Neural cell (in vitro differentiated cells): ENCODE data around the gene NUP210. TPM values are rescaled to one million over a fixed set of nuclear protein-coding genes. Genes with fewer than 3 reads are reported as not detected.
A peak's percentile ranks its signal among the peaks of the same experiment; 100 is the strongest.

Source experiments
- H2AFZ ChIP-seq: fragments of 200-600, 300-800 bp; sonication (generic), shearing (Covaris generic); 2 replicates; pipeline ENCODE4 v1.6.0; 2014; ENCODE audit warnings: low read depth, mild to moderate bottlenecking, antibody characterized with exemption, low read length, moderate library complexity
- H3F3A ChIP-seq: fragments of 200-600 bp; shearing (Covaris generic); 2 replicates; pipeline ENCODE4 v1.6.1; 2016; ENCODE audit warnings: mild to moderate bottlenecking, moderate library complexity, mixed read lengths, antibody characterized with exemption, low read length; ENCODE audit not compliant: insufficient read depth, poor library complexity, severe bottlenecking
- H3K27ac ChIP-seq: fragments of 200-600, 300-800 bp; sonication (generic), shearing (Covaris generic); 2 replicates; pipeline ENCODE4 v1.5.1; 2014; ENCODE audit warnings: mild to moderate bottlenecking, low read length, moderate library complexity
- H3K27me3 ChIP-seq: fragments of 300-800, 200-600 bp; sonication (generic), shearing (Covaris generic); 2 replicates; pipeline ENCODE4 v1.6.0; 2014; ENCODE audit warnings: mild to moderate bottlenecking, low read depth, low read length, moderate library complexity; ENCODE audit not compliant: insufficient read depth
- H3K36me3 ChIP-seq: fragments of 300-800, 200-600 bp; sonication (generic), shearing (Covaris generic); 2 replicates; pipeline ENCODE4 v1.5.1; 2014; ENCODE audit warnings: mild to moderate bottlenecking, antibody characterized with exemption, low read length, moderate library complexity; ENCODE audit not compliant: insufficient read depth
- H3K4me2 ChIP-seq: fragments of 300-800, 200-600 bp; sonication (generic), shearing (Covaris generic); 2 replicates; pipeline ENCODE4 v1.6.0; 2014; ENCODE audit warnings: mild to moderate bottlenecking, low read length
- H3K4me3 ChIP-seq: fragments of 300-800, 200-600 bp; sonication (generic), shearing (Covaris generic); 2 replicates; pipeline ENCODE4 v1.5.1; 2014; ENCODE audit warnings: mild to moderate bottlenecking, low read length, moderate library complexity
- H3K79me2 ChIP-seq: fragments of 200-600 bp; shearing (Covaris generic); replicated peaks from 2 replicates; pipeline ENCODE4 v1.6.0; 2014; ENCODE audit warnings: mild to moderate bottlenecking, low read length, moderate library complexity; ENCODE audit not compliant: insufficient read depth
- H3K9ac ChIP-seq: fragments of 300-800, 200-600 bp; sonication (generic), shearing (Covaris generic); 2 replicates; pipeline ENCODE4 v1.6.1; 2016; ENCODE audit warnings: mild to moderate bottlenecking, low read length, mixed read lengths
- H3K9me2 ChIP-seq: fragments of 200-600 bp; shearing (Covaris generic); 2 replicates; pipeline ENCODE4 v1.6.1; 2016; ENCODE audit warnings: mild to moderate bottlenecking, low read length, mixed read lengths; ENCODE audit not compliant: insufficient read depth
- H3K9me3 ChIP-seq: fragments of 200-600, 300-800 bp; sonication (generic), shearing (Covaris generic); 2 replicates; pipeline ENCODE4 v1.6.1; 2016; ENCODE audit warnings: mild to moderate bottlenecking, mixed run types, low read length, moderate library complexity, mixed read lengths
- H4K20me1 ChIP-seq: fragments of 200-600 bp; shearing (Covaris generic); 2 replicates; pipeline ENCODE4 v1.6.1; 2016; ENCODE audit warnings: mild to moderate bottlenecking, mixed run types; ENCODE audit not compliant: insufficient read depth
- CTCF ChIP-seq: fragments of 450-650 bp; IDR thresholded peaks from 2 replicates; pipeline ENCODE4 v1.5.1; 2014; ENCODE audit warnings: antibody characterized with exemption, mild to moderate bottlenecking, moderate library complexity; ENCODE audit not compliant: poor library complexity, severe bottlenecking
- EP300 ChIP-seq: fragments of 450-650 bp; conservative IDR thresholded peaks from 2 replicates; pipeline ENCODE4 v1.6.1; 2014; ENCODE audit warnings: antibody characterized with exemption, mild to moderate bottlenecking, moderate library complexity; ENCODE audit not compliant: poor library complexity, severe bottlenecking
- EZH2 ChIP-seq: fragments of 200-600, 300-800 bp; shearing (Covaris generic), sonication (generic); IDR thresholded peaks from 2 replicates; pipeline ENCODE4 v1.6.1; 2014; ENCODE audit warnings: antibody characterized with exemption, low read length, borderline replicate concordance, mild to moderate bottlenecking; ENCODE audit not compliant: insufficient read depth, poor library complexity, severe bottlenecking
- MXI1 ChIP-seq: fragments of 450-650 bp; conservative IDR thresholded peaks from 2 replicates; pipeline ENCODE4 v1.6.1; 2014; ENCODE audit warnings: antibody characterized with exemption, mild to moderate bottlenecking; ENCODE audit not compliant: poor library complexity, severe bottlenecking
- POLR2AphosphoS5 ChIP-seq: IDR thresholded peaks from 2 replicates; pipeline ENCODE4 v1.6.1; 2012
- RAD21 ChIP-seq: fragments of 450-650 bp; conservative IDR thresholded peaks from 2 replicates; pipeline ENCODE4 v1.6.1; 2014; ENCODE audit warnings: antibody characterized with exemption, mild to moderate bottlenecking, moderate library complexity
- REST ChIP-seq: IDR thresholded peaks from 2 replicates; pipeline ENCODE4 v1.6.1; 2012; ENCODE audit warnings: borderline replicate concordance
- SMC3 ChIP-seq: fragments of 450-650 bp; conservative IDR thresholded peaks from 2 replicates; pipeline ENCODE4 v1.6.1; 2014; ENCODE audit warnings: antibody characterized with exemption, mild to moderate bottlenecking, moderate library complexity; ENCODE audit not compliant: poor library complexity
- TAF1 ChIP-seq: IDR thresholded peaks from 2 replicates; pipeline ENCODE4 v1.6.1; 2012; ENCODE audit warnings: low read depth
- polyA plus RNA-seq: library from polyadenylated mRNA; depleted of rRNA; stranded (reverse); fragments of >200 nt; gene quantifications from 2 replicates; pipeline ENCODE4 v1.2.3, GENCODE V29; 2014

Gene NUP210
- polyA plus RNA-seq, 1 donor from 2014 or later: 8.2 TPM

GRCh38 chr3:13419505-13420044 is 547 bp downstream of the NUP210 start:
- H3F3A ChIP-seq: no peaks in the 10 kb centered on the region
- no peaks in the 10 kb centered on the region for H4K20me1 ChIP-seq
- no peak overlapping the region for H2AFZ ChIP-seq
- H3K4me3 ChIP-seq: peak overlapping the region; percentile 85
- H3K4me2 ChIP-seq: peak overlapping the region; percentile 73
- TF ChIP-seq CTCF: peak; percentile 53
- TF ChIP-seq REST: no peak
- TF ChIP-seq EP300: no peak
- TF ChIP-seq SMC3: peak; percentile 52
- TF ChIP-seq MXI1: peak; percentile 72
- peak overlapping the region; percentile 76 for H3K9ac ChIP-seq
- no peaks in the 10 kb centered on the region for H3K9me2 ChIP-seq
- peak overlapping the region; percentile 47 for H3K27ac ChIP-seq
- no peaks in the 10 kb centered on the region for H3K36me3 ChIP-seq
- peaks cover 28% of the 10 kb centered on the region for H3K79me2 ChIP-seq
- H3K9me3 ChIP-seq: no peaks in the 10 kb centered on the region
- H3K27me3 ChIP-seq: no peaks in the 10 kb centered on the region

GRCh38 chr3:13417166-13417947 is 2.8 kb downstream of the NUP210 start:
- no peak overlapping the region for H3K9ac ChIP-seq
- TF ChIP-seq MXI1 (no peak), EZH2 (no peak), POLR2AphosphoS5 (no peak), TAF1 (no peak), EP300 (peak; percentile 43), RAD21 (no peak), REST (no peak)
- H3K9me3 ChIP-seq: no peaks in the 10 kb centered on the region
- H3K36me3 ChIP-seq: no peaks in the 10 kb centered on the region
- H4K20me1 ChIP-seq: no peaks in the 10 kb centered on the region
- H3K27me3 ChIP-seq: no peaks in the 10 kb centered on the region
- H3K4me3 ChIP-seq: peak overlapping the region; percentile 35
- H2AFZ ChIP-seq: no peak overlapping the region
- no peak overlapping the region for H3K27ac ChIP-seq
- H3K79me2 ChIP-seq: peaks cover 28% of the 10 kb centered on the region
- peak overlapping the region; percentile 8 for H3K4me2 ChIP-seq
- no peaks in the 10 kb centered on the region for H3K9me2 ChIP-seq
- H3F3A ChIP-seq: no peaks in the 10 kb centered on the region
